GM18511 (cell line): ENCODE data around the gene GYG1.
"Not testable (repeated sequence)": the region's sequence is repeated elsewhere in the genome, so short reads cannot be mapped to it uniquely, and the experiment has no call there.

ENCODE experiments used
- ATAC-seq: cut with Tn5 transposase; IDR thresholded peaks from one replicate; pipeline ENCODE4 v1.9.1; 2021; ENCODE audit warnings: mild to moderate bottlenecking, moderate library complexity; ENCODE audit not compliant: unreplicated experiment

The GYG1 gene

GRCh38 chr3:148987551-148987950 lies 3.8 kb upstream of the GYG1 start:
- ATAC-seq, result not testable (repeated sequence)

GRCh38 chr3:148990236-148990635 lies 1.1 kb upstream of the GYG1 start:
- ATAC-seq, result peak; percentile 32

- ATAC-seq, result peak; percentile 35
These were observed 791 bp downstream of the GYG1 start for GRCh38 chr3:148992027-148992634.

- no peak for ATAC-seq
These were observed 1.4 kb downstream of the GYG1 start for GRCh38 chr3:148992635-148993255.

- ATAC-seq, result no peak
These were observed 6.3 kb downstream of the GYG1 start for GRCh38 chr3:148997623-148998022.

GRCh38 chr3:148998297-148998696 lies 7.0 kb downstream of the GYG1 start:
- ATAC-seq, result no peak

- no peak for ATAC-seq
These were observed 7.5 kb downstream of the GYG1 start for GRCh38 chr3:148998715-148999423.

GRCh38 chr3:148999806-149000205 lies 8.5 kb downstream of the GYG1 start:
- ATAC-seq, result peak; percentile 55

GRCh38 chr3:149000206-149000745 lies 8.9 kb downstream of the GYG1 start:
- no peak for ATAC-seq

- no peak for ATAC-seq
These were observed 10.4 kb downstream of the GYG1 start for GRCh38 chr3:149001727-149002126.

- peak; percentile 77 for ATAC-seq
These were observed 12.4 kb downstream of the GYG1 start for GRCh38 chr3:149003653-149004305.

- ATAC-seq, result no peak
These were observed 13.3 kb downstream of the GYG1 start for GRCh38 chr3:149004622-149005021.

GRCh38 chr3:149005416-149005815 lies 14.1 kb downstream of the GYG1 start:
- ATAC-seq, result no peak

GRCh38 chr3:149007567-149008257 lies 16.4 kb downstream of the GYG1 start:
- no peak for ATAC-seq

- ATAC-seq, result peak; percentile 93
These were observed 18.4 kb downstream of the GYG1 start for GRCh38 chr3:149009732-149010131.

- no peak for ATAC-seq
These were observed 19.2 kb downstream of the GYG1 start for GRCh38 chr3:149010504-149010951.

GRCh38 chr3:149010966-149011365 lies 19.6 kb downstream of the GYG1 start:
- ATAC-seq, result no peak

- ATAC-seq, result no peak
These were observed 20.3 kb downstream of the GYG1 start for GRCh38 chr3:149011676-149012075.

GRCh38 chr3:149013726-149014125 lies 22.4 kb downstream of the GYG1 start:
- no peak for ATAC-seq

- no peak for ATAC-seq
These were observed 24.1 kb downstream of the GYG1 start for GRCh38 chr3:149015393-149015792.

GRCh38 chr3:149016242-149016641 lies 24.9 kb downstream of the GYG1 start:
- ATAC-seq, result no peak
